Measurements from ENCODE around the gene NEUROG1. TPM values are rescaled to one million over a fixed set of nuclear protein-coding genes. Genes with fewer than 3 reads are reported as not detected.
"Not testable (repeated sequence)": the region's sequence is repeated elsewhere in the genome, so short reads cannot be mapped to it uniquely, and the experiment has no call there.

The NEUROG1 gene
- total RNA-seq, 1 donor from 2014 or later = 3.7 TPM

DNA sequence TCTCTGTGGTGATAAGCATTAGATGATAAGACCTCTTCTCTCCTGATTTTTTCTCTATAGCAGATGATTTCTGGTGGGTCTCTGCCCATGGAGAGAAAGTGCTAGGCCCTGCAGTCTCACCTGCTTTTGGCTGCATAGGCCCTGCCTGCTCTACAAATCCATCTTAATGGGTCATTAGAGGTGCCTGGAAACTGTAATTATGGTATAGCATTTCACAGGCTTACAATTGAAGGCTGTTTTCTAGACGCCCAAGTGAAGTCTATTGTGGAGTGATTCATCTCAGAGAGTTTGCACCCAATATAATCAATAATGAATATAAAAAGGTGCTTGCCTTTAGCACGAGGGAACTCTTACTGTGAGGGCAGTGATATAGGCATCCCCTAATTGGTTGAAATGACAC is 33.8 kb downstream of the NEUROG1 start:
- no peak overlapping the region for H3K27ac Mint-ChIP-seq
- H3K9me3 Mint-ChIP-seq = no peaks in the 10 kb centered on the region
- TF ChIP-seq, protein P1, sequence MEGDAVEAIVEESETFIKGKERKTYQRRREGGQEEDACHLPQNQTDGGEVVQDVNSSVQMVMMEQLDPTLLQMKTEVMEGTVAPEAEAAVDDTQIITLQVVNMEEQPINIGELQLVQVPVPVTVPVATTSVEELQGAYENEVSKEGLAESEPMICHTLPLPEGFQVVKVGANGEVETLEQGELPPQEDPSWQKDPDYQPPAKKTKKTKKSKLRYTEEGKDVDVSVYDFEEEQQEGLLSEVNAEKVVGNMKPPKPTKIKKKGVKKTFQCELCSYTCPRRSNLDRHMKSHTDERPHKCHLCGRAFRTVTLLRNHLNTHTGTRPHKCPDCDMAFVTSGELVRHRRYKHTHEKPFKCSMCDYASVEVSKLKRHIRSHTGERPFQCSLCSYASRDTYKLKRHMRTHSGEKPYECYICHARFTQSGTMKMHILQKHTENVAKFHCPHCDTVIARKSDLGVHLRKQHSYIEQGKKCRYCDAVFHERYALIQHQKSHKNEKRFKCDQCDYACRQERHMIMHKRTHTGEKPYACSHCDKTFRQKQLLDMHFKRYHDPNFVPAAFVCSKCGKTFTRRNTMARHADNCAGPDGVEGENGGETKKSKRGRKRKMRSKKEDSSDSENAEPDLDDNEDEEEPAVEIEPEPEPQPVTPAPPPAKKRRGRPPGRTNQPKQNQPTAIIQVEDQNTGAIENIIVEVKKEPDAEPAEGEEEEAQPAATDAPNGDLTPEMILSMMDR (conservative IDR thresholded peaks at IDR 0.05) = no peak
- no peaks in the 10 kb centered on the region for H3K36me3 Mint-ChIP-seq
- H3K27me3 Mint-ChIP-seq = peaks cover 54% of the 10 kb centered on the region
- H3K4me1 Mint-ChIP-seq (ENCODE audit: unreplicated experiment) = peaks cover 9% of the 10 kb centered on the region
- no peak for DNase-seq (ENCODE audit: extremely low spot score, unreplicated experiment)
- H3K4me3 Mint-ChIP-seq = no peak overlapping the region

DNA sequence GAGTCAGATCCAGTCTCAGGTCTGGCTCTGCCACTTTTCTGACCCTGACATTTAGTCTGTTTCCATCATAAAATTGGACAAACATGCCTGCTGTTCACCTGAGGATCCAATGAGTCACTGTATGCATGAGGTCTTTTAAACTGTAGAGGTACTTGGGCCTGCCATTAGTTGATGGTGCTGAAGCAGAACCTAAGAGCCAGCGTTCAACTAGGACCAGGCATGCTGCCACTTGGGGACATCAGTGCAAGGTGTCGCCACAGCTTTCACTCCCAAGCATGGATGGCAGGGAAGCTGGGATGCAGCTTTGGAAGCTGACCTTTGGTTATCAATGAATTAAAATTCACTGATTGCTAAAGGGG is 37.1 kb downstream of the NEUROG1 start:
- TF ChIP-seq, protein P1 (conservative IDR thresholded peaks at IDR 0.05) = no peak
- peaks cover 18% of the 10 kb centered on the region for H3K4me1 Mint-ChIP-seq (ENCODE audit: unreplicated experiment)
- peaks cover 6% of the 10 kb centered on the region for H3K9me3 Mint-ChIP-seq
- no peak overlapping the region for H3K4me3 Mint-ChIP-seq
- no peak overlapping the region for H3K27ac Mint-ChIP-seq
- peaks cover 65% of the 10 kb centered on the region for H3K27me3 Mint-ChIP-seq
- H3K36me3 Mint-ChIP-seq = no peaks in the 10 kb centered on the region
- DNase-seq (ENCODE audit: extremely low spot score, unreplicated experiment) = peak; percentile 37

DNA sequence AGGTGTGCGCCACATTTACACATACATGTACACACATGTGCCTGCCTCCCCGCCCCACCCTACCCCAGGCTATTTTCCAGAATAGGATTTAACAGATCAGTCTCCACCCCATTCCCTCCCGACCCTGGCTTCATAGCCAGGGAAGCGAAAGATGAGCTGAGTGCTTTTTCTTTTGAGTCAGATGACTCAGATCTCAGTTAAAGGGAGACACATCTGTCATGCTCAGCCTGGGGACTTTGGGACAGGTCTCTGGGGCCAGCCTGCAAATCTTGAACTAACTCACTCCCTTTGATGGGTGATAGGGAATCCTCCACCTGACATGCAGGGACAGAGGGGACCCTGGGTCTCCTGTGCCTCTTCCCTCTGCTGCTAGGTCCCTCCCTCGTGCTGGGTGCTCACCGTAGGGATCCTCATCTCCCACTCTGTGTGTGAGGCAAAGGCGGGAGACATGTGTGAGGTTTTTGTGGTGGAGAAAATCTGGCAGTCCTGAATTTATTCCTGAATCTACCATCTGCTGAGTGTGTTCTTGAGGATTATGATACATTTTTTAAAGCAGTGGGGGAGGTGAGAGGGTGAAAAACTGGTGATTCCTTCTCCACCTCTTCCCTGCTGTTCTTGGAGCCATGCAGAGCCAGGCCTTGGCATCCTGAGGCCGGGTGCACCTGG is 37.7 kb downstream of the NEUROG1 start:
- Mint-ChIP-seq H3K27ac (no peak overlapping the region), H3K27me3 (peaks cover 65% of the 10 kb centered on the region), H3K4me3 (no peak overlapping the region), H3K36me3 (no peaks in the 10 kb centered on the region), H3K4me1 (ENCODE audit: unreplicated experiment) (peaks cover 18% of the 10 kb centered on the region), H3K9me3 (peaks cover 6% of the 10 kb centered on the region)
- DNase-seq (ENCODE audit: extremely low spot score, unreplicated experiment) = peak; percentile 48
- TF ChIP-seq, protein P1 (conservative IDR thresholded peaks at IDR 0.05) = no peak

DNA sequence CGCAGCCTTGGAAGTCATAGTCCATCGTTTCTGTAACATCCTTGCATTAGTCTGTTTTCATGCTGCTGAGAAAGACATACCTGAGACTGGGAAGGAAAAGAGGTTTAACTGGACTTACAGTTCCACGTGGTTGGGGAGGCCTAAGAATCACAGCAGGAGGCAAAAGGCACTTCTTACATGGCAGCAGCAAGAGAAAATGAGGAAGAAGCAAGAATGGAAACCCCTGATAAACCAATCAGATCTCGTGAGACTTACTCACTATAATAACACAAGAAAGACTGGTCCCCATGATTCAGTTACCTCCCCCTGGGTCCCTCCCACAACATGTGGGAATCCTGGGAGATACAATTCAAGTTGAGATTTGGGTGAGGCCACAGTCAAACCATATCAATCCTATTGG is 40.2 kb downstream of the NEUROG1 start:
- peak; percentile 37 for DNase-seq (ENCODE audit: extremely low spot score, unreplicated experiment)

DNA sequence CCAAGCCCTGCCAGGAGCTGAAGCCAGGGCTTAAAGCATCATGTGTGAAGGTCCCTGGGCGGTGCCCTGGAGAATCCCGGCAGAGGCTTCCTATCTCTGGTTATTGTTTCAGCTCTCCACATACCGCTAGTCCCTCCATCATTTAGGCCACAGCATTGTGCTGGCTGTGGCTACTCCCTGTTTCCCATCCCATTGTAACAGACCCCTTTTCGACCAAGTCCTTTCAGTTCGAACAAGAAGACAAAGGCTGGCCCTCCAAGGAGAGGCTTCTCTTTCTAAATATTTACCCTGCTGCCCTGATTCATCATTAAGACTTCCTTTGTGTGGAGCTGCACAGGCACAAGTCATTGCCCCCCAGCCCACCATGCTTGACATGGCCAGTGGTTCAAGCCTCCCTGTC is 41.6 kb downstream of the NEUROG1 start:
- H3K4me3 Mint-ChIP-seq = no peak overlapping the region
- H3K9me3 Mint-ChIP-seq = peaks cover 6% of the 10 kb centered on the region
- H3K27me3 Mint-ChIP-seq = peaks cover 83% of the 10 kb centered on the region
- TF ChIP-seq, protein P1 (conservative IDR thresholded peaks at IDR 0.05) = no peak
- peaks cover 26% of the 10 kb centered on the region for H3K4me1 Mint-ChIP-seq (ENCODE audit: unreplicated experiment)
- H3K27ac Mint-ChIP-seq = no peak overlapping the region
- H3K36me3 Mint-ChIP-seq = peaks cover 3% of the 10 kb centered on the region
- no peak for DNase-seq (ENCODE audit: extremely low spot score, unreplicated experiment)

More for the DNA sequence above, 40.2 kb downstream of the NEUROG1 start:
- not testable (repeated sequence) for H3K27ac Mint-ChIP-seq, H3K4me3 Mint-ChIP-seq, H3K36me3 Mint-ChIP-seq, H3K9me3 Mint-ChIP-seq
- H3K27me3 Mint-ChIP-seq = peaks cover 75% of the 10 kb centered on the region
- peaks cover 18% of the 10 kb centered on the region for H3K4me1 Mint-ChIP-seq (ENCODE audit: unreplicated experiment)

DNA sequence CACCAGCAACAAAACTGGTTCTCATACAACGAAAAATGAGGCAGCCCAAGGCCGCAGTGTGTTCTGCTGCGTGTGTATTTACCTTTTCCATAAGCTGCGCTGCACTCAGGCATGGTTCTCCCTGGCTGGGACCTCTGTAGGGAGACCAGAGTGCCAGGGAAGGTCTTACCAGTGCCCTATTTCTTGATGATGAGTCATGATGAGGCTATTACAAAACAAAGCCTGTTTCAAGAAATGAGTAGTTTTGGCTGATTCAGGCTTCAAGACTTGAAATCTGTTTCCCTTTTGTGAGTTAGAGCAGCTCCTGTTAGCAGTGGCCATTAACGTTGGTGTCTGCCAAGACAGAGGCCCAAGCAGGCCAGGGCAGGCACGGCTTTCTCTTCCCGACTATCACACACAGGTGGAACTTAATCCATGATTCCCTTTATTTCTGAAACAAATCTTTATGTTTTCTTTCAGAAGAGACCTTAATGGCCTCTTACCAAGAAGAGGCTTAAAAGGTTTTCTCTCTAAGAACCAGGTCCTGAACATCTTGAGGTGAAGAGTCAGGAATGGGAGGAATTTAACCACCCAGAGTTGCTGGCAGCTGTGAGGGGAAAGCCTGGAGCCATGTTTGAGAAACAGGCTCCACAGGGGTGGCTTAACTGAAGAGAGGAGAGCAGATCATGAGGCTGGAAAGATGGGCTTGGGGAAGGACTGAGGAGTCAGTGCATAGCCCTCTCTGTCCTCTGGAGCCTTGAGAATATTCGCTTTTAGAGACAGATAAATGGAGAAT is 42.2 kb downstream of the NEUROG1 start:
- no peak overlapping the region for H3K4me3 Mint-ChIP-seq
- DNase-seq (ENCODE audit: extremely low spot score, unreplicated experiment) = peak; percentile 29
- H3K36me3 Mint-ChIP-seq = peaks cover 3% of the 10 kb centered on the region
- H3K9me3 Mint-ChIP-seq = peaks cover 6% of the 10 kb centered on the region
- TF ChIP-seq, protein P1 (conservative IDR thresholded peaks at IDR 0.05) = no peak
- peaks cover 85% of the 10 kb centered on the region for H3K27me3 Mint-ChIP-seq
- peaks cover 25% of the 10 kb centered on the region for H3K4me1 Mint-ChIP-seq (ENCODE audit: unreplicated experiment)
- no peak overlapping the region for H3K27ac Mint-ChIP-seq
